Measurements from ENCODE around the gene STH.

The STH gene

DNA sequence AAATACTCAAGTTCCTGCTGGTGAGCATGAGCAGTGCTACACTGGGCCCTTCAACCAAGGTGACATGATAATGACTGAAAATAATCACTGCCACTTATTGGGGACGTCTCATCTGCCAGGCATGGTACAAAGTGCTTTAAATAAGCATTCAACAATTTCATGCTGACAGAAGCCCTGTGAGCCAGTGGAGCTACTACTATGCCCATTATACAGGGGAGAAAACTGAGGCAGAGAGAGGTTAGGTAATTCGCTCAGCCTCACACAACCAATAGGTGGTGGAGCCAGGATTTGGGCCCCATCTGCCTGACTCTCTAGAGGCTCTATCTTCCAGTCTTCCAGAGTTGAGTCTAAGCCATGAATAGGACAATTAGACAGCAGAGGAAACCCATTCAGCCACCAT lies 30.3 kb upstream of the STH start:
- no peak for DNase-seq (ENCODE audit: low spot score)

DNA sequence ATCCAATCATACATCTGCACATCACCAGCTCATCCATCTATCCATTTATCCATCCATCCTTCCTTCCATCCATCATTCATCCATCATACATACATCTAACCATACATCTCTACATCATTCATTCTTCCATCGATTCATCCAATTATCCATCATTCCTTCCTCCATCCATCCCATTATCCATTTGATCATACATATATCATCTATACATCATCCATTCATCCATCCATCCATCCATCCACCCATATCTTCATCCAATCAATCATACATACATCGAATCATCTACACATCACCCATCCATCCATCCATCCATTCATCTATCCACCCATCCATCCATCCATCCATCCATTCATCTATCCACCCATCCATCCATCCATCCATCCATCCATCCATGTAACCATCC lies 29.3 kb upstream of the STH start:
- no peak for DNase-seq (ENCODE audit: low spot score)

DNA sequence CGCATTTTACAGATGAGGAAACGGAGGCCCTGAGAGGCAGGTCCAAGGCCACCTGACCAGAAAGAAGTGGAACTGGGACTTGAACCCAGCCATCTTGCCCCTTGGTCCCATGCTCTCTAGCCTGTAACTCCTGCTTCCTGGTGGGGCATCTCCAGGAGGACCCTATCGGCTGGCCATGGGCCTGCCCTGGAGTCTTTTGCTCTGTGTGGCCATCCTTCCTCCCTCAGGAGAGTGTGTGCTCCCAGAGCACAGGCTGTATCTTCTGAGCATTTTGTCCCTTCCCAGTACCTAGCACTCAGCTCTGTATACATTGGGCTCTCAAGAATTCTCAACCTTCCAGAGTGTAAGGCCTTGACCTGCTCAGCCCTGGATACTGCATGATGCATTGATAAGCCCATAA lies 28.4 kb upstream of the STH start:
- DNase-seq (ENCODE audit: low spot score), result no peak

DNA sequence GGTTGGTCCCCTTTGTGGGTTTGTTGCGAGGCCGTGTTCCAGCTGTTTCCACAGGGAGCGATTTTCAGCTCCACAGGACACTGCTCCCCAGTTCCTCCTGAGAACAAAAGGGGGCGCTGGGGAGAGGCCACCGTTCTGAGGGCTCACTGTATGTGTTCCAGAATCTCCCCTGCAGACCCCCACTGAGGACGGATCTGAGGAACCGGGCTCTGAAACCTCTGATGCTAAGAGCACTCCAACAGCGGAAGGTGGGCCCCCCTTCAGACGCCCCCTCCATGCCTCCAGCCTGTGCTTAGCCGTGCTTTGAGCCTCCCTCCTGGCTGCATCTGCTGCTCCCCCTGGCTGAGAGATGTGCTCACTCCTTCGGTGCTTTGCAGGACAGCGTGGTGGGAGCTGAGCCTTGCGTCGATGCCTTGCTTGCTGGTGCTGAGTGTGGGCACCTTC lies 27.3 kb upstream of the STH start:
- no peak for DNase-seq (ENCODE audit: low spot score)

DNA sequence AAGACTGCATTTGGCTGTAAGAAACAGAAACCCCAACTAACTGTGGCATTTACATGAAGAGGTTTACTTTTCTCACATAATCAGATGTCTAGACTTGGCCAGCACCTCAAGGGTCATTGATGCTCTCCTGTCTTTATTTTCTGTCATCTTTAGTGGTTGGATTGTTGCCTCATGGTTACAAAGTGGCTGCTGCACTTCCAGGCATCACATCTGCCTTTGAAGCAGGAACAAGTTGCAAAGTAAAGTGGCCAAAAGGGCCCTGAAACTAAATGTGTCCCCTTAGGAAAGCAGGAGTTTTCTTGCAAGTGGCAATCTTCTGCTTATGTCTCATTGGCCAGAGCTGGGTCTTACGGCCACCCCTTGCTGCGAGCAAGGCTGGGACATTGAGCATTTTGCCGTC lies 26.5 kb upstream of the STH start:
- no peak for DNase-seq (ENCODE audit: low spot score)

DNA sequence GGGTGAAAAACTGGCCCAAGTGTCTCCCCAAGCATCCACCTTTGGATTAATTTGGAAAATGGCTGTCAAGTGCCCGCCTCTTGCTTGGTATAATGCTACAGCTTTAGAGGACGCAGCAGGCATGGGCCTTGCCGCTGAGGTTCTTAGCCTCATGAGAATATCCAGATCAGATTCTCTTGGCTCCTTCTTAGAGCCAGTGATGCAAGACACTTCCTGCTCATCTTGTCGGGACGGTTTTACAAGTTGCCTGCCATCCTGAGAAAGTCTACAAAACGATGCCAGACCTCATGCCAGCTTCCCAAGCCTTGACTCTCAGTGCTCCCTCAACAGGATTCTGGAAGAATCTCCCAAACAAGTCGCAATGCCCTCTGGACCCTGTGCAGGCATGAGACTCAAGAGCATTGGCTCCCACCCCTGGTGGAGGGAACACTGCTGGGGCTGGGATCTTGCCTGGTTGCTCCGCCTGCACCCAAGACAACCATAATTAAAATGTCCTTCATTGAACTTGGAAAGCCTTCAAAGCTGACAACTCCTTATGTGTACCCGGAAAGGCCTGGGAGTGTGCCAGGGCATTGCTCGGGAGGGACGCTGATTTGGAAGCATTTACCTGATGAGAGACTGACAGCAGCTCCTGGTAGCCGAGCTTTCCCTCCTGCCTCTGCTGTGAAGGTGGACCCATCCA lies 25.8 kb upstream of the STH start:
- DNase-seq (ENCODE audit: low spot score), result no peak

DNA sequence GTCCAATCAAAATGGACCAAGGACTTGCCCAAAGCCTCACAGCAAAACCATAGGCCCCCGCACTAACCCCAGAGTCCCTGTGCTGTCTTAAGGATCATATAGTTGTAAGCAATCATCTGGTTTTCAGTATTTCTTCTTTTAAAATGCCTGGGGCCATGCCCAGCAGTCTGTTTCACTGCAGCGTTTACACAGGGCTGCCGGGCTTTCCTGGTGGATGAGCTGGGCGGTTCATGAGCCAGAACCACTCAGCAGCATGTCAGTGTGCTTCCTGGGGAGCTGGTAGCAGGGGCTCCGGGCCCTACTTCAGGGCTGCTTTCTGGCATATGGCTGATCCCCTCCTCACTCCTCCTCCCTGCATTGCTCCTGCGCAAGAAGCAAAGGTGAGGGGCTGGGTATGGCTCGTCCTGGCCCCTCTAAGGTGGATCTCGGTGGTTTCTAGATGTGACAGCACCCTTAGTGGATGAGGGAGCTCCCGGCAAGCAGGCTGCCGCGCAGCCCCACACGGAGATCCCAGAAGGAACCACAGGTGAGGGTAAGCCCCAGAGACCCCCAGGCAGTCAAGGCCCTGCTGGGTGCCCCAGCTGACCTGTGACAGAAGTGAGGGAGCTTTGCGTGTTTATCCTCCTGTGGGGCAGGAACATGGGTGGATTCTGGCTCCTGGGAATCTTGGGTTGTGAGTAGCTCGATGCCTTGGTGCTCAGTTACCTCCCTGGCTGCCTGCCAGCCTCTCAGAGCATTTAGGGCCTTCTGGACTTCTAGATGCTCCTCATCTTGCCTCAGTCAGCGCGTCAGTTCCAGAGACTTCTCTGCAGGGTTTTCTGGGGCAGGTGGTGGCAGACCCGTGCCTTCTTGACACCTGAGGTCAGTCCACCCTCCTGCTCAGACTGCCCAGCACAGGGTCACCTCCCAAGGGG lies 24.8 kb upstream of the STH start:
- DNase-seq (ENCODE audit: low spot score), result no peak

DNA sequence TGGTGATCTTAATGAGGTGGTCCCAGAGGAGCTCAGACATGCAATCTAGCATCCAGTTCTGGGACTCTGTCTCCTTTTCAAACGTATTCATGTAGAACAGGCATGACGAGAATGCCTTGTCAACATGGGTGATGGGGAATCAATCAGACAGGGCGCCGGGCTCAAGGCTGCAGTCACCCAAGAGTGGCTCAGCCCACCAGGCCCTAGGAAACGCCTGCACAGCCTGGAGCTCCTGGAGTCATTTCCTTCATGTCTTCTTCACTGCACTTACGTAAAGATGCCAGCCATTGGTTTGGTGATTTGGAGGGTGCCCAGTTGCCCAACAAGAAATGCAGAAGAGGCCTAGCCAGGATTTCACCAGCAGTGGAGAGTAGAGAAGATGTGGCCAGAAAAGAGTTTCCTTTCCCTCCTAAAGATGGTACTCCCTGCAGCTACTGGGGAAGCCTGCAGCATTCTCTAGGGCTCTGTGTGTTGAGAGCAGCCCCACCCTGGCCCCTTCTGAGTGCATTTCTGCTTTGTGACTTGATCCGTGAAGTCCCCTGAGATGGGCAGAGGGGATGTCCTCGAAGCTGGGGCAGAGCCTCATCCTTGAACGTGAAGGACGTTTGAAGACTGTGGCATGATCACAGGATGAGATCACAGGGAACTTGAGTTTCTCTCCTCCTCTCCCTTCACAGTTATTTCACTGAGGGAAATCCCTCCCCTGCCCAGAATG lies 24.0 kb upstream of the STH start:
- no peak for DNase-seq (ENCODE audit: low spot score)

DNA sequence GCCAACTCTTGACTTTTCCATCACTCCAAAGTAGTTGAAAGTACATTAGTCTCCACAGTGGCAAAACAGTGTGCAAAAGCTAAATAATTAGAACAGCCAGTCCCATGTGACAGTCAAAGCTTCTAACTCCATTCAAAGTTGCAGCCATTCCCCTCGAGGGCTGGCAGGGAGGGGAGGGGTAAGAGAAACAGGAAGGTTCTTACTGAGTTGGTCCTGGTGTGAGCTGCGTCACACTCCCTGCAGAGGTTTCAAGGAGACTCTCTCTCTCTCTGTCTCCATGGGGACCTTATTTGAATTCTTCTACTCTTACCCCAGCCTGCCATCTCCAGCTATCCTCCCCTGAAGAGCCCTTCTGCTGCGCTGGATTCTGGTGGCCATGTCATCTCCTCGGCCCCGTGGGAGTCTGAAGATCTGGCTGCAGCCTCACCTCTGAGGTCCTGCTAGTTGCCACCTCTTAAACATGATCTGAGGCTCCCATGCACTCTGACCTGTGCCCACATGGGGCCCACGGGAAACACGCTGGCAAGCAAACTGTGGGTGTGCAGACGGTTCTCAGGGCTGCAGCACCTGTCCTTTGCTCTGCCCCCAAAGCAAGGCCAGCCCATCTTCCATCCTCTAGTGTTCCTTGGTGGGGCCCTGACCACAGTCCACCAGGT lies 23.3 kb upstream of the STH start:
- no peak for DNase-seq (ENCODE audit: low spot score)

DNA sequence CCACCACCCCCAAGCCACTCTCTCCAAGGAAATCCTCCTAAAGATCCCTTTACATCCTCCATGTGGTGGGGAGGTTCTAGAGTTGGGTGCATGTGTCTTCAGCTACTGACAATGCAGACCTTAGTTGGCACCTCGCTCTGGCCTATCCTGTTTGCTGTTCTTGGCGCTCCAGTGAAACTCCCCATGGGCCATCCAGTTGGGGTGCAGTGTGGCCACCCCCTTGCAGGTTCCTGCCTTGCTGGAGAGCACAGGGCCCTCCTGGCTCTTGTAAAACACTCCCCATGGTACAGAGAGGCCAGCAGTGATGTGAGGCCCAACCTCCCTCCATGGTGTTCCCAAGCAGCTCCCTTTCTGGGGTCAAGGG lies 22.7 kb upstream of the STH start:
- DNase-seq (ENCODE audit: low spot score), result no peak

DNA sequence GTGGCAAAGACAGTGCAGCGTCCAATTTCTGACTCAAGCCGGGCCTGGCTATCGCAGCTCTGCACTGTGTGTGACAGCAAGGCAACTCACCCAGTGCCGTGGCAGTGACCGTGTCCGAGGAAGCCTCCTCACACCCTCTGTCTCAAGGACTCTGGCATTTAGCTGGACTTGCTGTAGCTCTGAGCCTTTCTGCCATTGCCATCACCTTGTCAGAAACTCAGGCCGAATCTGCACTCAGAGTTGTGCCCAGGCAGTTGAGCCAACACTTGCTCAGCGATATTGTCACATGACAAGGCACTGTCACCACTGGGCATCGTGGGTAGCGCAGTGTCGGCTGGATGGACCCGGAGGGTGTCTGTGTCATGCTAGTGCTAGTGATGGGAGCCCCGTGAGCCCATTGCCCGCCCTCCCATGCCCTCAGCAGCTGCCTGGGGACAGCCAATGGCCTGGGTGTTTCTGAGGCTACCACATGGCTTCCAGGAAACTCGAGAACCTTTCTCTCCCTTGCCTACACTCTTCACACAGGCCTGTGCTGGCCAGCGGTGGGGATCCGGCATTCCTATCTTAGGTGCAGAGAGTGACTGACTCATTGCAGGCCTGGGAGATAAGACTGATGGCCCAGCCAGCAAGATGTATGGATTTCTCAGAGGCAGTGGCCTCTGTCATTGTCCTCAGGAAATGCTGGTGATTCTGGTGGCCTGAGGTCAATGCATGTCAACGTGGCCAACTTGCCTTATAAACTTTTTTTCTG lies 22.1 kb upstream of the STH start:
- DNase-seq (ENCODE audit: low spot score), result no peak

DNA sequence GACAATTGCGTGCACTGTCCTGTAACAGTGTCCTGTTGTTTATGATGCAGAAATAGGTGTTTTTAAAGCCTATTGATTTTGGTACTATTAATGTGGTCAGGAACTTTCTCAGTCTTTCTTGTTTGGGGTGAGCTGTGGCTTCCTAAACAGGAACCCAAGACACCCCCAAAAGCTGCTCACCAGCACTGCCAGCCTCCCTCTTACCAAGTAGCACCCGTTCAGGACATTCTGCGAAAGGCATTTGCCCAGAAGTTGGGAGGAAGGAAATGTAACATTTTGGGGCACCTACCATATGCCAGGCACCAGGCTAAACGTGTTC lies 21.6 kb upstream of the STH start:
- no peak for DNase-seq (ENCODE audit: low spot score)

DNA sequence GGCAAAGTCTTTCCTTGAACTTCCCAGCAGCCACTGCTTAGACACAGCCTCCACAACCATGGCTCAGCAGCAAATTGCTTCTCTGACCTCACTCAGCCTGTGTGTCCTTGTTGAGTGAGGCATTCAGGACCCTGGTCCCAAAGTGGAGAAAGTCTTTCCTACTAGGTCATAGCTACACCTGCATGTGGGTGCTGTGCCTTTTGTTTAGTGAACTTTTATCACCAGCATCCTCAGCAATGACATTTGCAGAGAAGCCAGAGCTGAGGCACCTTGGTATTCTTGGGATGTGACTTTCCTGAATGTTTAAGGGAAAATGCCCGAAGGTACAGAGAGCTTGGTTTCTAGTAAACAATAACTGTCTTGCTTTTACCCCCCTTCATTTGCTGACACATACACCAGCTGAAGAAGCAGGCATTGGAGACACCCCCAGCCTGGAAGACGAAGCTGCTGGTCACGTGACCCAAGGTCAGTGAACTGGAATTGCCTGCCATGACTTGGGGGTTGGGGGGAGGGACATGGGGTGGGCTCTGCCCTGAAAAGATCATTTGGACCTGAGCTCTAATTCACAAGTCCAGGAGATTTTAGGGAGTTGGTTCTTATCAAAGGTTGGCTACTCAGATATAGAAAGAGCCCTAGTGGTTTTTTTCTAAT lies 20.9 kb upstream of the STH start:
- no peak for DNase-seq (ENCODE audit: low spot score)

DNA sequence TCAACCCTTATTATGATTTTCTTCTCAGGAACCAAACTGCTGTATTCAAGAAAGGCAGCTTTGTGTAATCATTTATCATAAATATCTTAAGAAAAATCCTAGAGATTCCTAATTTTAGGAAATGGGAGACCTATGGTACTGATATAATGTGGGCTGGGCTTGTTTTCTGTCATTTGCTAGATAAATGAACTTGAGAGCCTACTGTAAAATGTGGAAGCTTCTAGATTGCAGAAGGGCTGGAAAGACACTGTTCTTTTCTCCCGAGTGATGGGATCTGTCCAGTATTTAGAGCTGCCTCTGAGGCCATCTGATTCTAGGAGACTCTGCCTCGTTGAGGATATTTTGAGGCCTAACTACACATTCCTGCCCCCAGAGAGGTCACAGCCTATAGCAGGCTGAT lies 19.9 kb upstream of the STH start:
- no peak for DNase-seq (ENCODE audit: low spot score)

DNA sequence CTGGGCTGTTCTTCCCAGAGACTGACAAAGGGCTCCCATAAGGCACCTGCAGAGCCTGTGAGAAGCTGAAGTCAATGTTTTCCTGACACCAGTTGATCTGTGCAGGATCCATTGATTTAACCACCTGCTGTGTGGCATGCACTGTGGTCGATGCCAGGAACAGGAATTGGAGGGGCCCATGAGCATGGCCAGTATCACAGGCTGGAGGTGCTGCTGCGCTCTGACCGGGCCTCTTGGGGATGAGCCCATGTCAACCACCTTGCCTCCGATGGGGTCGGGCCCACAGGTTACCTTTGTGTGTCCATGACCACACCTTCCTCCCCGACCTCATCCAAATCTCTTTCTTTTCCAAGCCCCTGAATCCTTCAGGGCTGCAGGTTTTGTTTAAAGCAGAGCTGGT lies 18.2 kb upstream of the STH start:
- no peak for DNase-seq (ENCODE audit: low spot score)

DNA sequence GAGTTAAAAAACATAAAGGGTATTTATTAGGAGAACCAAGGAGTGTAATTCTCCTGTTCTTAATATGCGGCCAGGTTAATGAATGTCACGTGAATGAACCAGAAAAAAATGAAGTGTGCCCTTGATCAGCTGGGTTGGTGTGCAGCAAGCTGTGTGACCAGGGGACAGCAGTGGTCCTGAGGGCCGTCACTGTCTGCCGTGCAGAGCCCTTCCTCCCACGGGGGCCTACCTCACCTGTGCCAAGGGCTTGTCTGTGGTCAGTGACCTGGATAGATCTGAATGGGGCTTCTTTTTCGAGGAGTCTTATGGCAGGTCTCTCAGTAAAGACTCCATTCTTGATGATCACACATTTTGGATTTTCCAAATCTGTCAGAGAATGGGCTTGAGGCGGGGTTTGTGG lies 17.7 kb upstream of the STH start:
- DNase-seq (ENCODE audit: low spot score), result no peak

DNA sequence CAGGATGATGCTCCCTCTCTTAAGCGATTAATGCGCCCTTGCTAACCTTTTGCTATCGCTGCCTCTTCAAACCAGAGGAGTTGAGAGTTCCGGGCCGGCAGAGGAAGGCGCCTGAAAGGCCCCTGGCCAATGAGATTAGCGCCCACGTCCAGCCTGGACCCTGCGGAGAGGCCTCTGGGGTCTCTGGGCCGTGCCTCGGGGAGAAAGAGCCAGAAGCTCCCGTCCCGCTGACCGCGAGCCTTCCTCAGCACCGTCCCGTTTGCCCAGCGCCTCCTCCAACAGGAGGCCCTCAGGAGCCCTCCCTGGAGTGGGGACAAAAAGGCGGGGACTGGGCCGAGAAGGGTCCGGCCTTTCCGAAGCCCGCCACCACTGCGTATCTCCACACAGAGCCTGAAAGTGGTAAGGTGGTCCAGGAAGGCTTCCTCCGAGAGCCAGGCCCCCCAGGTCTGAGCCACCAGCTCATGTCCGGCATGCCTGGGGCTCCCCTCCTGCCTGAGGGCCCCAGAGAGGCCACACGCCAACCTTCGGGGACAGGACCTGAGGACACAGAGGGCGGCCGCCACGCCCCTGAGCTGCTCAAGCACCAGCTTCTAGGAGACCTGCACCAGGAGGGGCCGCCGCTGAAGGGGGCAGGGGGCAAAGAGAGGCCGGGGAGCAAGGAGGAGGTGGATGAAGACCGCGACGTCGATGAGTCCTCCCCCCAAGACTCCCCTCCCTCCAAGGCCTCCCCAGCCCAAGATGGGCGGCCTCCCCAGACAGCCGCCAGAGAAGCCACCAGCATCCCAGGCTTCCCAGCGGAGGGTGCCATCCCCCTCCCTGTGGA lies 16.0 kb upstream of the STH start:
- no peak for DNase-seq (ENCODE audit: low spot score)

DNA sequence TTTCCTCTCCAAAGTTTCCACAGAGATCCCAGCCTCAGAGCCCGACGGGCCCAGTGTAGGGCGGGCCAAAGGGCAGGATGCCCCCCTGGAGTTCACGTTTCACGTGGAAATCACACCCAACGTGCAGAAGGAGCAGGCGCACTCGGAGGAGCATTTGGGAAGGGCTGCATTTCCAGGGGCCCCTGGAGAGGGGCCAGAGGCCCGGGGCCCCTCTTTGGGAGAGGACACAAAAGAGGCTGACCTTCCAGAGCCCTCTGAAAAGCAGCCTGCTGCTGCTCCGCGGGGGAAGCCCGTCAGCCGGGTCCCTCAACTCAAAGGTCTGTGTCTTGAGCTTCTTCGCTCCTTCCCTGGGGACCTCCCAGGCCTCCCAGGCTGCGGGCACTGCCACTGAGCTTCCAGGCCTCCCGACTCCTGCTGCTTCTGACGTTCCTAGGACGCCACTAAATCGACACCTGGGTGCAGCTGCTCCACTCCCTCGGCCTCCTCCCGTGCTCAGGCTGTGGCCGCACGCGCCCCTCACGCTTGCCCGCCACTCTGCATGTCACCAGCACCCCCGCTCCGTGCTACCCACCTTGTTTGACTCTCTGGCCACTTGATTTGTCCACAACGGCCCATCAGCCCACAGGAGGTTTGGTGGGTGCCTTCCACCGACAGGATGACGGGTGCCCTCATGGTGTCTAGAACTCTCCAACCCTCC lies 15.3 kb upstream of the STH start:
- no peak for DNase-seq (ENCODE audit: low spot score)

DNA sequence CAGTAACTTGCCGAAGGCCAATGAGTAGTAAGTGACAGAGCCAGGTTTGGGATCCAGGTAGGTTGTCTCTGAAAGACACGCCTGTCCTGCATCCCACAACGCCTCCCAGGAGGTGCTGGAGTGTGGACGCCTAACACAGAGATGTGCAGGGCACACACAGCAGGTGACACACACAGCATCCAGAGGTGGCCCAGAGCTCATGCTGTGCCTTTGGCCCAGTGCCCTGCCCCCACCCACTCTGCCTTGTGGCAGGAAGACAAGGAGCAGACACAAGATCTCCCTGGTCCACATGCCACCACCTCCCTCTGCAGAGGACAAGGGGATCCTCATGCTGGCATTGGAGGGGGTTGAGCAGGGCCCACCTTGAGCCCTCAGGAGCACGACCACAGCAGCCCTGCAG lies 14.7 kb upstream of the STH start:
- no peak for DNase-seq (ENCODE audit: low spot score)

DNA sequence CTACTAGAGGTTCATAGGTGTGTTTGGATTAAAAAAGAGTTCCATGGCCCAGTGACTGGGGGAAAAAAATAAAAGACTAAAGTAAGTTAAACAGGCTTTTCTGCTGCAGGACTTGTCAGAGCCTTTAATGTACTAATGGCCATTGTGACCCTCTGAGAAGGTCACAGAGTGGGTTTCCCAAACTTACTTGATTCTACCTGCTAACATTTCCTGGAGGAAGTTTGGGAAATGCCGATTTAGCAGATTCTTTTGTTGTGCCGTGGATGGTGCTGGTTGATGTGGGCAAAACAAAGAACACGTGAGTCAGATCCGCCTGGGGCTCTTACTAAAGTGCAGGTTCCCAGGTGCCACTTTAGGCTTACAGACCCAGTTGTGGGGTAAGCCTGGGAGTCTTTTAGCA lies 13.6 kb upstream of the STH start:
- DNase-seq (ENCODE audit: low spot score), result no peak

Data from AG20443 (cell line).